PC-9 (cell line): ENCODE results near the gene BRI3. TPM values are rescaled to one million over a fixed set of nuclear protein-coding genes. Genes with fewer than 3 reads are reported as not detected.

Source experiments
- BruUV-seq: library from RNA; stranded (reverse); fragments of 400-500 nt; replicated peaks from 2 replicates; lab custom pipeline; 2021; lab: Mats Ljungman, UMichigan
- CTCF ChIA-PET: fragments of 300-600 bp; sonication (Branson Sonifier 250); formaldehyde crosslinking; loops from one replicate; lab custom pipeline; 2022; ENCODE audit warnings: antibody characterized with exemption; lab: Charles Lee
- POLR2A ChIA-PET: fragments of 300-600 bp; sonication (Branson Sonifier 250); formaldehyde crosslinking; loops from one replicate; lab custom pipeline; 2022; ENCODE audit warnings: antibody characterized with exemption; ENCODE audit not compliant: unreplicated experiment; lab: Charles Lee
- DNase-seq, 2 experiments: peaks; one replicate each; pipeline versions ENCODE4 v3.0.0 to v3.0.0-alpha.2; 2015 to 2022; ENCODE audit warnings: mixed read lengths in 1 of 2
- H2AFZ ChIP-seq: fragments of 200-600 bp; sonication (generic); 2 replicates; pipeline ENCODE4 v1.8.1; 2017; ENCODE audit warnings: antibody characterized with exemption
- H3F3A ChIP-seq: fragments of 200-600 bp; sonication (generic); 2 replicates; pipeline ENCODE4 v1.8.1; 2017; ENCODE audit warnings: antibody characterized with exemption, mild to moderate bottlenecking, low read depth; ENCODE audit not compliant: insufficient read depth
- H3K27ac ChIP-seq: fragments of 200-600 bp; sonication (generic); 2 replicates; pipeline ENCODE4 v1.6.1; 2016; ENCODE audit warnings: mixed run types
- H3K27me3 ChIP-seq: fragments of 200-600 bp; sonication (generic); 2 replicates; pipeline ENCODE4 v1.6.1; 2016; ENCODE audit warnings: low read depth, mixed run types; ENCODE audit not compliant: insufficient read depth
- H3K36me3 ChIP-seq: fragments of 200-600 bp; sonication (generic); 2 replicates; pipeline ENCODE4 v1.6.1; 2016; ENCODE audit warnings: low read depth, mixed run types
- H3K4me1 ChIP-seq: fragments of 200-600 bp; sonication (generic); replicated peaks from 2 replicates; pipeline ENCODE4 v1.6.1; 2016; ENCODE audit warnings: mixed run types; ENCODE audit not compliant: insufficient read depth
- H3K4me2 ChIP-seq: fragments of 200-600 bp; sonication (generic); 2 replicates; pipeline ENCODE4 v1.6.1; 2017; ENCODE audit warnings: mixed run types
- H3K4me3 ChIP-seq: fragments of 200-600 bp; sonication (generic); 2 replicates; pipeline ENCODE4 v1.6.1; 2016; ENCODE audit warnings: mixed run types
- H3K79me2 ChIP-seq: fragments of 200-600 bp; sonication (generic); 2 replicates; pipeline ENCODE4 v1.6.1; 2017; ENCODE audit warnings: low read depth, mixed run types
- H3K9me2 ChIP-seq: fragments of 200-600 bp; sonication (generic); 2 replicates; pipeline ENCODE4 v1.8.1; 2017; ENCODE audit warnings: mild to moderate bottlenecking; ENCODE audit not compliant: insufficient read depth
- H3K9me3 ChIP-seq: fragments of 200-600 bp; sonication (generic); 2 replicates; pipeline ENCODE4 v1.8.1; 2016; ENCODE audit warnings: low read depth; ENCODE audit not compliant: insufficient read depth
- H4K20me1 ChIP-seq: fragments of 200-600 bp; sonication (generic); 2 replicates; pipeline ENCODE4 v1.8.1; 2017; ENCODE audit not compliant: insufficient read depth
- EZH2 ChIP-seq: fragments of 200-600 bp; sonication (generic); IDR thresholded peaks from 2 replicates; pipeline ENCODE4 v1.8.0; 2017; ENCODE audit warnings: antibody characterized with exemption, low read depth
- intact Hi-C: fragments of 100-400 bp; cut with micrococcal nuclease; formaldehyde crosslinking; loops from one replicate; pipeline ENCODE4 v1.10.0; 2022; ENCODE audit not compliant: unreplicated experiment
- total RNA-seq: library from RNA; stranded (reverse); gene quantifications from 2 replicates; pipeline ENCODE4 v1.2.3, GENCODE V29; 2021
- TF ChIP-seq, protein P1 (sequence below): fragments of 200-600 bp; sonication (generic); conservative IDR thresholded peaks from 2 replicates; pipeline ENCODE4 v1.6.1; 2017; ENCODE audit warnings: mixed run types, antibody characterized with exemption, mild to moderate bottlenecking, moderate library complexity

BRI3 gene
- total RNA-seq, 1 experiment from 2014 or later = 255 TPM

- POLR2A ChIA-PET = no interaction called here
- no peak overlapping the region for H3K4me2 ChIP-seq
- DNase-seq = no peak
- H3K4me1 ChIP-seq = peaks cover 16% of the 10 kb centered on the region
- H3K9me3 ChIP-seq = no peaks in the 10 kb centered on the region
- peaks cover 36% of the 10 kb centered on the region for H3F3A ChIP-seq
- no peak for TF ChIP-seq EZH2
- TF ChIP-seq, protein P1, sequence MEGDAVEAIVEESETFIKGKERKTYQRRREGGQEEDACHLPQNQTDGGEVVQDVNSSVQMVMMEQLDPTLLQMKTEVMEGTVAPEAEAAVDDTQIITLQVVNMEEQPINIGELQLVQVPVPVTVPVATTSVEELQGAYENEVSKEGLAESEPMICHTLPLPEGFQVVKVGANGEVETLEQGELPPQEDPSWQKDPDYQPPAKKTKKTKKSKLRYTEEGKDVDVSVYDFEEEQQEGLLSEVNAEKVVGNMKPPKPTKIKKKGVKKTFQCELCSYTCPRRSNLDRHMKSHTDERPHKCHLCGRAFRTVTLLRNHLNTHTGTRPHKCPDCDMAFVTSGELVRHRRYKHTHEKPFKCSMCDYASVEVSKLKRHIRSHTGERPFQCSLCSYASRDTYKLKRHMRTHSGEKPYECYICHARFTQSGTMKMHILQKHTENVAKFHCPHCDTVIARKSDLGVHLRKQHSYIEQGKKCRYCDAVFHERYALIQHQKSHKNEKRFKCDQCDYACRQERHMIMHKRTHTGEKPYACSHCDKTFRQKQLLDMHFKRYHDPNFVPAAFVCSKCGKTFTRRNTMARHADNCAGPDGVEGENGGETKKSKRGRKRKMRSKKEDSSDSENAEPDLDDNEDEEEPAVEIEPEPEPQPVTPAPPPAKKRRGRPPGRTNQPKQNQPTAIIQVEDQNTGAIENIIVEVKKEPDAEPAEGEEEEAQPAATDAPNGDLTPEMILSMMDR = no peak
- peaks cover 22% of the 10 kb centered on the region for H3K79me2 ChIP-seq
- H4K20me1 ChIP-seq = no peaks in the 10 kb centered on the region
- H3K9me2 ChIP-seq = no peaks in the 10 kb centered on the region
- H2AFZ ChIP-seq = no peak overlapping the region
- H3K4me3 ChIP-seq = no peak overlapping the region
- no peak overlapping the region for H3K27ac ChIP-seq
- no TSS peak for BruUV-seq
- CTCF ChIA-PET = interaction anchor here (0.7 kb wide), 1 partner anchor 86 kb away, joined by 3 read pairs; no protein-coding TSS in a partner anchor
- H3K27me3 ChIP-seq = no peaks in the 10 kb centered on the region
- H3K36me3 ChIP-seq = 0 out of 2 replicates have a peak, but pooled peaks cover 3% of the 10 kb centered on the region
- intact Hi-C loops = no loop called here
Measured at GRCh38 chr7:98278936-98279335, 2.5 kb upstream of the BRI3 start.

GRCh38 chr7:98280296-98280695 lies 1.2 kb upstream of the BRI3 start:
- TF ChIP-seq, protein P1 = no peak
- no peak for TF ChIP-seq EZH2
- peaks cover 30% of the 10 kb centered on the region for H3K4me1 ChIP-seq
- peak overlapping the region; percentile 47 for H3K27ac ChIP-seq
- ChIA-PET CTCF (interaction anchor here (0.6 kb wide), 1 partner anchor 15 kb away, joined by 3 read pairs; no protein-coding TSS in a partner anchor), POLR2A (interaction anchor here (0.6 kb wide), 1 partner anchor 8 kb away, joined by 15 read pairs; no protein-coding TSS in a partner anchor)
- H3K36me3 ChIP-seq = 0 out of 2 replicates have a peak, but pooled peaks cover 3% of the 10 kb centered on the region
- peak overlapping the region; percentile 74 for H2AFZ ChIP-seq
- no peaks in the 10 kb centered on the region; the same call in 1 of the 2 replicates for H4K20me1 ChIP-seq
- H3K27me3 ChIP-seq = no peaks in the 10 kb centered on the region
- H3K4me3 ChIP-seq = peak overlapping the region; percentile 52; the same call in 1 of the 2 replicates
- DNase-seq = no peak
- H3K9me2 ChIP-seq = no peaks in the 10 kb centered on the region
- peaks cover 36% of the 10 kb centered on the region for H3K79me2 ChIP-seq
- peaks cover 42% of the 10 kb centered on the region for H3F3A ChIP-seq
- no TSS peak for BruUV-seq
- H3K4me2 ChIP-seq = peak overlapping the region; percentile 84
- no peaks in the 10 kb centered on the region for H3K9me3 ChIP-seq
- intact Hi-C loops = loop anchor here (5.0 to 10.0 kb wide), 3 partner anchors 72 to 587 kb away; no protein-coding TSS in a partner anchor

GRCh38 chr7:98281757-98282606 lies 496 bp downstream of the BRI3 start:
- peaks cover 53% of the 10 kb centered on the region for H3K79me2 ChIP-seq
- no peaks in the 10 kb centered on the region for H3K9me2 ChIP-seq
- H4K20me1 ChIP-seq = no peaks in the 10 kb centered on the region; the same call in 1 of the 2 replicates
- peak overlapping the region; percentile 98 for H3K4me2 ChIP-seq
- no peaks in the 10 kb centered on the region for H3K9me3 ChIP-seq
- peaks cover 46% of the 10 kb centered on the region; the same call in 1 of the 2 replicates for H3F3A ChIP-seq
- intact Hi-C loops = loop anchor here (5.0 to 10.0 kb wide), 3 partner anchors 70 to 585 kb away; no protein-coding TSS in a partner anchor
- H3K27me3 ChIP-seq = no peaks in the 10 kb centered on the region
- CTCF ChIA-PET = no interaction called here
- peak overlapping the region; percentile 87 for H3K4me3 ChIP-seq
- POLR2A ChIA-PET = interaction anchor here (0.6 kb wide), 1 partner anchor 172 kb away, joined by 3 read pairs; no protein-coding TSS in a partner anchor
- TF ChIP-seq, protein P1 = no peak
- TF ChIP-seq EZH2 = no peak
- H3K27ac ChIP-seq = peak overlapping the region; percentile 97
- no peak overlapping the region; the same call in 1 of the 2 replicates for H2AFZ ChIP-seq
- DNase-seq = no peak
- no TSS peak for BruUV-seq
- 0 out of 2 replicates have a peak, but pooled peaks cover 3% of the 10 kb centered on the region for H3K36me3 ChIP-seq
- H3K4me1 ChIP-seq = peaks cover 46% of the 10 kb centered on the region
